NCI-H748 treated with DMSO at 0.1 percent for 48 hours (cell line): ENCODE data around the gene PEAR1.

ENCODE experiments used
- DNase-seq: peaks from one replicate; lab custom pipeline; 2025; lab: John Stamatoyannopoulos, UW

Gene PEAR1

GRCh38 chr1:156942176-156942575 is 48.7 kb downstream of the PEAR1 start:
- no peak for DNase-seq

GRCh38 chr1:156942576-156942975 is 49.1 kb downstream of the PEAR1 start:
- DNase-seq, result no peak

GRCh38 chr1:156943756-156944155 is 50.2 kb downstream of the PEAR1 start:
- DNase-seq, result no peak

- no peak for DNase-seq
These were observed 50.8 kb downstream of the PEAR1 start for GRCh38 chr1:156944268-156944667.

- DNase-seq, result no peak
These were observed 51.3 kb downstream of the PEAR1 start for GRCh38 chr1:156944848-156945247.

- DNase-seq, result no peak
These were observed 52.6 kb downstream of the PEAR1 start for GRCh38 chr1:156945881-156946661.

- DNase-seq, result no peak
These were observed 53.6 kb downstream of the PEAR1 start for GRCh38 chr1:156947127-156947526.

- no peak for DNase-seq
These were observed 54.5 kb downstream of the PEAR1 start for GRCh38 chr1:156947818-156948525.

- DNase-seq, result no peak
These were observed 55.2 kb downstream of the PEAR1 start for GRCh38 chr1:156948708-156949107.

- no peak for DNase-seq
These were observed 55.6 kb downstream of the PEAR1 start for GRCh38 chr1:156949127-156949526.

GRCh38 chr1:156951371-156951770 is 57.9 kb downstream of the PEAR1 start:
- DNase-seq, result no peak

- no peak for DNase-seq
These were observed 60.1 kb downstream of the PEAR1 start for GRCh38 chr1:156953571-156953970.

- no peak for DNase-seq
These were observed 62.8 kb downstream of the PEAR1 start for GRCh38 chr1:156956333-156956732.

- DNase-seq, result no peak
These were observed 64.1 kb downstream of the PEAR1 start for GRCh38 chr1:156957634-156958033.

GRCh38 chr1:156958247-156958714 is 64.8 kb downstream of the PEAR1 start:
- no peak for DNase-seq

- no peak for DNase-seq
These were observed 65.9 kb downstream of the PEAR1 start for GRCh38 chr1:156959414-156959813.

- no peak for DNase-seq
These were observed 66.4 kb downstream of the PEAR1 start for GRCh38 chr1:156959925-156960324.

GRCh38 chr1:156961709-156962108 is 68.2 kb downstream of the PEAR1 start:
- DNase-seq, result no peak

- no peak for DNase-seq
These were observed 70.1 kb downstream of the PEAR1 start for GRCh38 chr1:156963621-156964020.

- no peak for DNase-seq
These were observed 70.9 kb downstream of the PEAR1 start for GRCh38 chr1:156964441-156964840.
